Ovary (tissue), 3 donors: ENCODE data around the gene PGAP6.

ENCODE experiments used
- CTCF ChIP-seq, 3 donors: fragments of 450-650 bp in 2 of 3; fragments of 200-600 bp in 1 of 3; IDR thresholded peaks; one replicate each; pipeline versions ENCODE4 v1.5.1 to v1.8.0; 2016 to 2022; ENCODE audit warnings: antibody characterized with exemption in 3 of 3, mild to moderate bottlenecking in 1 of 3
- EP300 ChIP-seq: sonication (generic); formaldehyde crosslinking; IDR thresholded peaks from one replicate; pipeline ENCODE4 v1.6.1; 2017; ENCODE audit warnings: antibody characterized with exemption
- POLR2A ChIP-seq: fragments of 450-650 bp; IDR thresholded peaks from one replicate; pipeline ENCODE4 v1.6.1; 2017; ENCODE audit warnings: antibody characterized with exemption, mild to moderate bottlenecking, moderate library complexity
- donor health status: DM: no; HTN: no; CAD: no.

GRCh38 chr16:379961-380761, 1.6 kb downstream of the PGAP6 start:
- TF ChIP-seq POLR2A: no peak
- no peak for TF ChIP-seq CTCF (IDR thresholded peaks at IDR 0.05)
- TF ChIP-seq EP300: no peak
